ENCODE data around the gene CCNI2. TPM values are rescaled to one million over a fixed set of nuclear protein-coding genes. Genes with fewer than 3 reads are reported as not detected.
A peak's percentile ranks its signal among the peaks of the same experiment; 100 is the strongest.

CCNI2 gene
- total and polyA plus RNA-seq, 9 of the 15 experiments (the other 6 are each of a cell fraction or from before 2014, with no cell fraction given): 0.05 to 1.7 (median 0.81) TPM; not detected in 5

DNA sequence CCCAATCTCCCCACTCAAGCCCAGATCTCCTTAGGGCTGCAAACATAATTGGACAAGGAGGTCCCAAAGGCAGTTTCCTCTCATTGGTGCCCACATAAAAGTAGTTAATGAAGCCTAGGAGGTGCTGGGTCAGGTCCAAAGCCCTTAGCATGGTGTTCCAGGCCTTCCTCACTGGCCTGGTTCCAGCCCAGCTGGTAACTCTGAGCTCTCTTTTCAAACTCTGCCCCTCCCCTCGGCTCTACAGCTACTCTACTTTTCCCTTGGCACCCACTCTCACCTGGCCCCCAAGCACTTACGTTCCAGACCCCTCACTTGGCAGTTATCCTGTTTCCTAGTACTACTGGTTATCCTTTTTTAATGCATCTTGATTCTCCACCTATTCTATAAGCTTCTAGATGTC, 19.9 kb downstream of the CCNI2 start:
- ATAC-seq (no peak), FAIRE-seq (no peak), DNase-seq (ENCODE audit: extremely low read depth in 1 of 4, low spot score in 3 of 4) (no peak)
- H3K4me2 ChIP-seq (ENCODE audit: insufficient read depth, low read length): no peak overlapping the region
- intact Hi-C loops (cut with micrococcal nuclease): no loop called here
- no peaks in the 10 kb centered on the region for H3K9me3 ChIP-seq (replicated peaks; ENCODE audit: control insufficient read depth, insufficient read depth, low read depth, low read length)
- no peak overlapping the region for H2AFZ ChIP-seq (ENCODE audit: low read depth, low read length)
- H3K9ac ChIP-seq (ENCODE audit: insufficient read depth in 1 of 2, low read depth in 2 of 2, low read length in 2 of 2): no peak overlapping the region
- peaks cover 56% of the 10 kb centered on the region for H3K79me2 ChIP-seq (ENCODE audit: control insufficient read depth, insufficient read depth, low read length)
- no peaks in the 10 kb centered on the region for H3K27me3 ChIP-seq (ENCODE audit: control insufficient read depth in 2 of 2, insufficient read depth in 2 of 2, low read length in 2 of 2)
- H3K4me3 ChIP-seq: no peak overlapping the region
- CTCF ChIA-PET (ENCODE audit: low intra/inter-chr PET ratio): no interaction called here
- 92% methylated on average over 2 of the region's 2 CpGs for WGBS (ENCODE audit: insufficient coverage, low coverage, missing lambda C conversion rate)
- H3K36me3 ChIP-seq (ENCODE audit: control insufficient read depth, insufficient read depth, low read length): peaks cover 79% of the 10 kb centered on the region; the same call in 2 of the 3 replicates
- peaks cover 7 to 14% of the 10 kb centered on the region in 2 experiments; a peak in 3 of 5 replicates for H3K4me1 ChIP-seq (replicated peaks in 1 of 2; ENCODE audit: control insufficient read depth in 2 of 2, insufficient read depth in 2 of 2, low read length in 2 of 2)
- no peak overlapping the region for H3K27ac ChIP-seq (ENCODE audit: extremely low read depth, low read depth, low read length)
- POLR2A ChIA-PET: interaction anchor here (0.6 to 3.5 kb wide), 4 partner anchors 9 to 282 kb away, joined by 3 to 22 read pairs (median 5); no protein-coding TSS in a partner anchor
- BruUV-seq (replicated peaks): TSS peak; percentile 10
- H4K20me1 ChIP-seq (replicated peaks; ENCODE audit: control insufficient read depth, insufficient read depth, low read length): peaks cover 18% of the 10 kb centered on the region
- H3K9me1 ChIP-seq (ENCODE audit: control insufficient read depth, insufficient read depth, low read length): no peaks in the 10 kb centered on the region
- in situ Hi-C loops (cut with MboI): no loop called here
- TF ChIP-seq MECOM (CRISPR knock-in tag; IDR thresholded peaks at IDR 0.05) (no peak), NFE2L1 (tag; IDR thresholded peaks at IDR 0.05; ENCODE audit: borderline replicate concordance, low read depth) (no peak), GTF2F1 (IDR thresholded peaks at IDR 0.05; ENCODE audit: low read depth, low read length) (no peak), NCOA1 (IDR thresholded peaks at IDR 0.05; ENCODE audit: low read depth) (no peak), CBX1 (IDR thresholded peaks at IDR 0.05; ENCODE audit: low read depth) (no peak), RCOR1 (IDR thresholded peaks at IDR 0.05; ENCODE audit: borderline replicate concordance in 1 of 2, low read depth in 2 of 2, low read length in 2 of 2) (no peak), TRIM24 (IDR thresholded peaks at IDR 0.05) (no peak), MTA3 (IDR thresholded peaks at IDR 0.05; ENCODE audit: borderline replicate concordance) (no peak)
- TF ChIP-seq, protein P1, sequence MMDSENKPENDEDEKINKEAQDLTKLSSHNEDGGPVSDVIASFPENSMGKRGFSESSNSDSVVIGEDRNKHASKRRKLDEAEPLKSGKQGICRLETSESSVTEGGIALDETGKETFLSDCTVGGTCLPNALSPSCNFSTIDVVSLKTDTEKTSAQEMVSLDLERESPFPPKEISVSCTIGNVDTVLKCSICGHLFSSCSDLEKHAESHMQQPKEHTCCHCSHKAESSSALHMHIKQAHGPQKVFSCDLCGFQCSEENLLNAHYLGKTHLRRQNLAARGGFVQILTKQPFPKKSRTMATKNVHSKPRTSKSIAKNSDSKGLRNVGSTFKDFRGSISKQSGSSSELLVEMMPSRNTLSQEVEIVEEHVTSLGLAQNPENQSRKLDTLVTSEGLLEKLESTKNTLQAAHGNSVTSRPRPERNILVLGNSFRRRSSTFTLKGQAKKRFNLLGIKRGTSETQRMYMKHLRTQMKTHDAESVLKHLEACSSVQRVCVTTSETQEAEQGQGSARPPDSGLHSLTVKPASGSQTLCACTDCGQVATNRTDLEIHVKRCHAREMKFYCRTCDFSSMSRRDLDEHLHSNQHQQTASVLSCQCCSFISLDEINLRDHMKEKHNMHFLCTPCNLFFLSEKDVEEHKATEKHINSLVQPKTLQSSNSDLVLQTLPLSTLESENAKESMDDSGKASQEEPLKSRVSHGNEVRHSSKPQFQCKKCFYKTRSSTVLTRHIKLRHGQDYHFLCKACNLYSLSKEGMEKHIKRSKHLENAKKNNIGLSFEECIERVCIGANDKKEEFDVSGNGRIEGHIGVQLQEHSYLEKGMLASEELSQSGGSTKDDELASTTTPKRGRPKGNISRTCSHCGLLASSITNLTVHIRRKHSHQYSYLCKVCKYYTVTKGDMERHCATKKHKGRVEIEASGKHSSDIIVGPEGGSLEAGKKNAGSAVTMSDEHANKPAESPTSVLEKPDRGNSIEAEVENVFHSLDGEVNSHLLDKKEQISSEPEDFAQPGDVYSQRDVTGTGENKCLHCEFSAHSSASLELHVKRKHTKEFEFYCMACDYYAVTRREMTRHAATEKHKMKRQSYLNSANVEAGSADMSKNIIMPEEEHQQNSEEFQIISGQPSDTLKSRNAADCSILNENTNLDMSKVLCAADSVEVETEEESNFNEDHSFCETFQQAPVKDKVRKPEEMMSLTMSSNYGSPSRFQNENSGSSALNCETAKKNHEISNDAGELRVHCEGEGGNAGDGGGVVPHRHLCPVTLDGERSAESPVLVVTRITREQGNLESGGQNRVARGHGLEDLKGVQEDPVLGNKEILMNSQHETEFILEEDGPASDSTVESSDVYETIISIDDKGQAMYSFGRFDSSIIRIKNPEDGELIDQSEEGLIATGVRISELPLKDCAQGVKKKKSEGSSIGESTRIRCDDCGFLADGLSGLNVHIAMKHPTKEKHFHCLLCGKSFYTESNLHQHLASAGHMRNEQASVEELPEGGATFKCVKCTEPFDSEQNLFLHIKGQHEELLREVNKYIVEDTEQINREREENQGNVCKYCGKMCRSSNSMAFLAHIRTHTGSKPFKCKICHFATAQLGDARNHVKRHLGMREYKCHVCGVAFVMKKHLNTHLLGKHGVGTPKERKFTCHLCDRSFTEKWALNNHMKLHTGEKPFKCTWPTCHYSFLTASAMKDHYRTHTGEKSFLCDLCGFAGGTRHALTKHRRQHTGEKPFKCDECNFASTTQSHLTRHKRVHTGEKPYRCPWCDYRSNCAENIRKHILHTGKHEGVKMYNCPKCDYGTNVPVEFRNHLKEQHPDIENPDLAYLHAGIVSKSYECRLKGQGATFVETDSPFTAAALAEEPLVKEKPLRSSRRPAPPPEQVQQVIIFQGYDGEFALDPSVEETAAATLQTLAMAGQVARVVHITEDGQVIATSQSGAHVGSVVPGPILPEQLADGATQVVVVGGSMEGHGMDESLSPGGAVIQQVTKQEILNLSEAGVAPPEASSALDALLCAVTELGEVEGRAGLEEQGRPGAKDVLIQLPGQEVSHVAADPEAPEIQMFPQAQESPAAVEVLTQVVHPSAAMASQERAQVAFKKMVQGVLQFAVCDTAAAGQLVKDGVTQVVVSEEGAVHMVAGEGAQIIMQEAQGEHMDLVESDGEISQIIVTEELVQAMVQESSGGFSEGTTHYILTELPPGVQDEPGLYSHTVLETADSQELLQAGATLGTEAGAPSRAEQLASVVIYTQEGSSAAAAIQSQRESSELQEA (IDR thresholded peaks at IDR 0.05; ENCODE audit: low read depth): no peak
- TF ChIP-seq, protein P2, sequence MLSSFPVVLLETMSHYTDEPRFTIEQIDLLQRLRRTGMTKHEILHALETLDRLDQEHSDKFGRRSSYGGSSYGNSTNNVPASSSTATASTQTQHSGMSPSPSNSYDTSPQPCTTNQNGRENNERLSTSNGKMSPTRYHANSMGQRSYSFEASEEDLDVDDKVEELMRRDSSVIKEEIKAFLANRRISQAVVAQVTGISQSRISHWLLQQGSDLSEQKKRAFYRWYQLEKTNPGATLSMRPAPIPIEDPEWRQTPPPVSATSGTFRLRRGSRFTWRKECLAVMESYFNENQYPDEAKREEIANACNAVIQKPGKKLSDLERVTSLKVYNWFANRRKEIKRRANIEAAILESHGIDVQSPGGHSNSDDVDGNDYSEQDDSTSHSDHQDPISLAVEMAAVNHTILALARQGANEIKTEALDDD (IDR thresholded peaks at IDR 0.05): no peak
- TF ChIP-seq, protein P3, sequence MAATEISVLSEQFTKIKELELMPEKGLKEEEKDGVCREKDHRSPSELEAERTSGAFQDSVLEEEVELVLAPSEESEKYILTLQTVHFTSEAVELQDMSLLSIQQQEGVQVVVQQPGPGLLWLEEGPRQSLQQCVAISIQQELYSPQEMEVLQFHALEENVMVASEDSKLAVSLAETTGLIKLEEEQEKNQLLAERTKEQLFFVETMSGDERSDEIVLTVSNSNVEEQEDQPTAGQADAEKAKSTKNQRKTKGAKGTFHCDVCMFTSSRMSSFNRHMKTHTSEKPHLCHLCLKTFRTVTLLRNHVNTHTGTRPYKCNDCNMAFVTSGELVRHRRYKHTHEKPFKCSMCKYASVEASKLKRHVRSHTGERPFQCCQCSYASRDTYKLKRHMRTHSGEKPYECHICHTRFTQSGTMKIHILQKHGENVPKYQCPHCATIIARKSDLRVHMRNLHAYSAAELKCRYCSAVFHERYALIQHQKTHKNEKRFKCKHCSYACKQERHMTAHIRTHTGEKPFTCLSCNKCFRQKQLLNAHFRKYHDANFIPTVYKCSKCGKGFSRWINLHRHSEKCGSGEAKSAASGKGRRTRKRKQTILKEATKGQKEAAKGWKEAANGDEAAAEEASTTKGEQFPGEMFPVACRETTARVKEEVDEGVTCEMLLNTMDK (IDR thresholded peaks at IDR 0.05; ENCODE audit: borderline replicate concordance, insufficient read depth, low read depth, low read length, poor library complexity, severe bottlenecking): no peak

All from K562 (cell line).